GM18517 (cell line): Measurements from ENCODE around the gene VIM.
"Not testable (repeated sequence)": the region's sequence is repeated elsewhere in the genome, so short reads cannot be mapped to it uniquely, and the experiment has no call there.

Experiments used
- ATAC-seq: cut with Tn5 transposase; IDR thresholded peaks from one replicate; pipeline ENCODE4 v1.9.1; 2021; ENCODE audit warnings: mild to moderate bottlenecking, moderate library complexity; ENCODE audit not compliant: unreplicated experiment

Gene VIM

DNA sequence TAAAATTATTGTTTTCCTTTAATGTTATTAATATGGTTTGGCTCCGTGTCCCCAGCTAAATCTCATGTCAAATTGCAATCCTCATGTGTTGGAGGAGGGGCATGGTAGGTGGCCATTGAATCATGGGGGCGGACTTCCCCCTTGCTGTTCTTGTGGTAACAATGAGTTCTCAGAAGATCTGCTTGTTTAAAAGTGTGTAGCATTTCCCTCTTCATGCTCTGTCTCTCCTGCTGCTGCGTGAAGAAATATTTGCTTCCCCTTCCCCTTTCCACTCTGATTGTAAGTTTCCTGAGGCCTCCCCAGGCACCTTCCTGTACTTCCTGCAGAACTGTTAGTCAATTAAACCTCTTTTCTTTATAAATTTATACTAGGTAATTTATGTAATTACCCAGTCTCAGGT lies 27.5 kb downstream of the VIM start:
- no peak for ATAC-seq

- ATAC-seq: no peak
Measured at GRCh38 chr10:17256051-17256450, 28.0 kb downstream of the VIM start.

DNA sequence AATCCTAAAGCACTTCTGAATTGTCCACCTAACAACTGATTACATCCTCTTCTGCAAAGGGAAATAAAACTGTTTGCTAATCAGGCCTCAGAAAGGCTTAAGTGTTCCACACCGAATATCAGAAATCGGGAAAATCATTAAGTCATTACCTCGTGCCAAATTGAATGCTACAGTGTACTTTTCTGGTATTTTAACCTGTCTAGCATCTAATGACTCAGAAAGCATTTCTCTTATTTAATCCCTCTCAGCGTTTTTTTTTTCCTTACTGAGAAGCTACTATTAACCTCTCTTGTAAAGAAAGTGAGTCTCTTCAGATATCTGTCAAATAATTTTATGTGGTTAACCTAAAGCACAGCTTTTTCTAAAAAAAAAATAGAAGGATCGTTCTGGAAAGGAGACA lies 28.6 kb downstream of the VIM start:
- no peak for ATAC-seq

- peak; percentile 77 for ATAC-seq
Measured at GRCh38 chr10:17257466-17258321, 29.7 kb downstream of the VIM start.

DNA sequence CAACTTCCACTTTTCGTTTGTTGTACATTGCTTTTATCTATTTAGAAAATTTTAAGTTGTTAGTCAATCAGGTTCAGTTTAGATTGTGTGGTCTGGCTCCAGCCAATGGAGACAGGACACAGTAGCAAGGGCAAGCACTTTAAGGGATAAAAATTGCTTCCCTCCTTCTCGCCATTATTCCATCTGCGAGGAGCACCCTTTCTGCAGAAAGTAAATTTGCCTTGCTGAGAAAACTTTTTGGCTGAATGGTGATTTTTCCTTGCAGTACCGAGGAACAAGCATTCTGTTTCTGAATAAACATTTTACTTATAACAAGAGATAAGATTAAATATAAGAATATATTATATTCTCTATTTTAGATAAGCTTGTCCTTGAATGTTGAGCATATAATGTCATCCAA lies 34.5 kb downstream of the VIM start:
- ATAC-seq: no peak

GRCh38 chr10:17263580-17263979 lies 35.5 kb downstream of the VIM start:
- ATAC-seq: no peak

GRCh38 chr10:17265468-17265867 lies 37.4 kb downstream of the VIM start:
- no peak for ATAC-seq

DNA sequence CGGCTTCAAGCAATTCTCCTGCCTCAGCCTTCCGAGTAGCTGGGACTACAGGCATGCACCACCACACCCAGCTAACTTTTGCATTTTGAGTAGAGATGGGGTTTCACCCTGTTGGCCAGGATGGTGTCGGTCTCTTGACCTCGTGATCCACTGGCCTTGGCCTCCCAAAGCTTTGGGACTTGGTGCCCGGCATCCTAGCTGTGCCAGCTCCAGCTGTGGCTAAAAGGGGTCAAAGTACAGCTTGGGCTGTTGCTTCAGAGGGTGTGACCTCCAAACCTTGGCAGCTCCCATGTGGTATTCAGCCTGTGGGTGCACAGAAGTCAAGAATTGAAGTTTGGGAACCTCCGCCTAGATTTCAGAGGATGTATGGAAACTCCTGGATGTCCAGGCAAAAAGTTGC lies 38.5 kb downstream of the VIM start:
- not testable (repeated sequence) for ATAC-seq

DNA sequence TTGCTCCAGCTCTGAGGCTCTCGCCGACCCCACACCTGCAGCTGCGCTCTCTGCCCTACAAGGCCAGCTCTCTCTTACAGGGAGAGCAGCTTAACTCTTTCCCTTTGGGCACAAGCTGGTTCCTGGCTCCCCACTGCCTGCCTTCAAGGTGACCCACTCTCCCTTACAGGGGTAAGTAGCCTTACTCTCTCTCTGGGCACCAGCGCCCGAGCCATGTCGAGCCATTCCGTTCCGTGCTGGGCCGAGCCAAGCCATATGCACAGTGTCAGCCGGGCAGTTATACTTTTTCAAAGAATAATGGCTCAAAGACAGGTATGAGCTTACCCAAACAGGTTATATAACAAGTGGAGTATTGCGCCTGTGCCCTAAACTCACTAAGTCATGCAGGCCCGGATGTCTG lies 44.6 kb downstream of the VIM start:
- ATAC-seq: no peak

GRCh38 chr10:17273403-17273802 lies 45.4 kb downstream of the VIM start:
- no peak for ATAC-seq

DNA sequence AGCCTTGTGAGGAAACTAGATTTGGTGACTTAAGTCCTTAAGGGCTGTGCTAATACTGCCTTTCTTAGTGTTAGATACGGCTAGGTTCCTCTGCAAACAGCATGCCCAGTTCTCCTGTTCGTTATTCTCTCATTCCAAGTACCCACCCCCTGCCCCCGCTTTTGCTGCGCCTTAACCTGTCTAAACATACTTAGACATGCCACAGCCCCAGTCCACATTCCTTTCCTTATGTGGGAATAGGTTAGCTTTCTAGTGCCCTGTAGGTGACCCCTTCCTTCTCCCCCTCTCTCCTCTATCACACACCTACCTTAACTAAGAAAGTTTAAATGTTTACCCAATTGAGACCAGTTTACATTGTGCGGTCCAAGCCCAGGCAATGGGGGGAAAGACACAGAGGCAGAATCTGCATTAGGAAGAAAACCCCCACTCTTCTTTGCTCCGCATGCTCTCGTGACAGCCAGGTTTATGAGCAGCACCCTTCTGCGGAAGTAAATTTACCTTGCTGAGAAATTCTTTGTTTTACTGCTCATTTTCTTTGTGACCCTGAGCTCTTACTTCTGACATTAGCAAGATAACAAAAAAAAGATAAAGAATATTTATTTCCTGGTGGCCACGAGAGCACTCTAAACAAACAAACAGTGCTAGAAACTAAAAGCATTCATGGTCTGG lies 48.8 kb downstream of the VIM start:
- no peak for ATAC-seq

DNA sequence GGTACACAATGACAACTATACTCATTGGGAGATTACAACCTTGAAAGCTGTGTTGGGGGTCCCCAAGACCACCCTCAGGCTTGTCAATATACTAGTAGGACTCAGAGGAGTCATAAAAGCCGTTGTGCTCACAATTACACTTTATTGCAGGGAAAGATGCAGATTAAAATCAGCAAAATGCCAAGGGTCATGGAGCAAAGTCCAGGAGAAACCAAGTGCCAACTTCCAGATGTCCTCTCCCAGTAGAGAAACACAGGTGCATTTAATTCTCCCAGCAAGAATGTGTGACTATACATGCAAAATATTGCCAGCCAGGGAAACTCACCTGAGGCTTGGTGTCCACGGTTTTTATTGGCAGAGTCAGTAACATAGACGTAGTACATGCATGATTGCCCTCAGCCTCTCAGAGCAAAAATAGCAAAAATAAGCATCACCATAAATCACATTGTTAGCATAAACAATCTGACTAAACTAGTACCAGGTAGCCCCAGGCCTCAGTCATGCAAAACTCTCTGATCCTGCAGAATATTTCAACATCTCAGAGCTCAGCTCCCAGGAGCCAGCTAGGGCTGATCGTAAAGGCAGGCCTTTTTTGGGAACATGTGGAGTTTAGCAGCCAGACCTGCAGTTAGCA lies 50.7 kb downstream of the VIM start:
- no peak for ATAC-seq

GRCh38 chr10:17282311-17282710 lies 54.3 kb downstream of the VIM start:
- no peak for ATAC-seq

DNA sequence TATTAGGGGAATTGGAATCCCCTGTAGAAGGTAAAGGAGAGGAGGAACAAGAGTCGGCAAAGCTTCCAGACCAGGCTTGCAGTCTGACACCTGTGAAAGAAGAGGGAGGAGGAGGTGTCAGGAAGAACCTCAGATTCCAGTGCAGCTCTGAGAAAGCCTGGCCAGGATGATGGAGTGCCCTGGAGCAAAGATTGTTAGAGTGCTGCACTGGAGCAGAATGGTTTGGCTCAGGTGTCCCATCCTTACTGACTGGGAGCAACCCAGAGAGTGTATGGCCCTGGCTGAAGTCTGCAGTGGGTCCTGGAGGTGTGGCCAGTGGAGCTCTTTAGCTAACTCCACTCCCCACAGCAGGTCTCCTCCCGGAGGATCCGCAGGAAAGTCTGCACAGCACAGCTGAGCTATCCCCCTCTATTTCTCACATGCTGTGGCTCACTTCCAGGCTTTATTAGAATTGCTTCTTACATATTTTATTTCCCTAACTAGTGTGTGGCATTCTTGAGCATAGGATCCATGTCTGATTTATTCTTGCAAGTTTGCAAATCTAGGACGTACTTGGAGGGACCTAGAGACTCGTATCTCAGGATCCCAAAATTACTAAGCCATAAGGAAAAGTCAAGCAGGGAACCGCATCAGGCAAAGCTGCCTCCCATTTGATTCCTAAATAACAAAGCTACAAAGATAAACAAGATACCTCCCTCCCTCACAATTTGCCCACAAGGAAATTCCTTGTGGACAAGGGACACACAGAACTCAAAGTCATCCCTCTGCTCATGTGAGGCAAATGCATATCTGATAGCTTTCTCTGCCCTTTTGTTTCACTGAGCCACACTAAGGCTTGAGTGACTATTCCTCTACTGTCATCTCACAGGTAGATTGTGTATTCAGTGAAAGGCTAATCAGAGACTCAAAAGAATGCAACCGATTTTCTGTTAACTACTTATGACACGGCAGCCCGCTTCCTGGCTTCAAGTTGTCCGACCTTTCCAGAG lies 58.8 kb downstream of the VIM start:
- no peak for ATAC-seq
